Left lung (tissue), 10 donors: ENCODE data around the gene SAMD4B. TPM values are rescaled to one million over a fixed set of nuclear protein-coding genes. Genes with fewer than 3 reads are reported as not detected.

ENCODE experiments used
- ATAC-seq: fragments of 200-7000 bp; cut with Tn5 transposase; one replicate; pipeline ENCODE4 v1.9.1; 2020; ENCODE audit warnings: moderate library complexity
- DNase-seq, 4 donors: peaks; one replicate each; pipeline ENCODE4 v3.0.0-alpha.2; 2013 to 2020
- H3K27ac ChIP-seq, 2 donors: fragments of 200-600 bp; sonication (generic) in 1 of 2; one replicate each; pipeline versions ENCODE4 v1.5.0 to v1.8.0; 2020 to 2021
- H3K27me3 ChIP-seq, 2 donors: fragments of 200-600 bp; sonication (generic) in 1 of 2; one replicate each; pipeline versions ENCODE4 v1.5.0 to v1.8.0; 2020 to 2021
- H3K36me3 ChIP-seq, 2 donors: fragments of 200-600 bp; sonication (generic) in 1 of 2; one replicate each; pipeline versions ENCODE4 v1.5.0 to v1.8.0; 2020 to 2021
- H3K4me1 ChIP-seq, 2 donors: fragments of 200-600 bp; one replicate each; pipeline ENCODE4 v1.8.0; 2021
- H3K4me3 ChIP-seq, 2 donors: fragments of 200-600 bp; sonication (generic) in 1 of 2; one replicate each; pipeline versions ENCODE4 v1.5.0 to v1.8.0; 2020 to 2021; ENCODE audit warnings: mild to moderate bottlenecking in 1 of 2
- H3K9me3 ChIP-seq, 2 donors: fragments of 200-600 bp; sonication (generic) in 1 of 2; one replicate each; pipeline versions ENCODE4 v1.5.0 to v1.8.0; 2020 to 2021
- intact Hi-C, 2 donors: fragments of 100-400 bp; cut with DNase I; formaldehyde crosslinking; loops; one replicate each; pipeline versions ENCODE4 v1.11.2 to v1.14.2; 2022
- polyA plus RNA-seq, 6 donors: library from polyadenylated mRNA; unstranded; fragments of 120-200 nt; gene quantifications; one replicate each; pipeline ENCODE4 v1.2.1, GENCODE V29; 2013; ENCODE audit not compliant: insufficient read length in 6 of 6
- total RNA-seq, 2 donors: library from RNA; stranded (reverse); fragmentation: NEBNext Ultra II Directional; extraction: Animal tissue kit (Norgen Biotek cat#: 25700); gene quantifications; one replicate each; pipeline ENCODE4 v1.2.1, GENCODE V29; 2021
- TF ChIP-seq, protein P1 (sequence below), 2 donors: fragments of 200-600 bp; sonication (generic) in 1 of 2; IDR thresholded peaks; one replicate each; pipeline versions ENCODE4 v1.5.0 to v1.8.0; 2021; ENCODE audit warnings: antibody characterized with exemption in 2 of 2
- donor health status: DM: no; HTN: yes; CAD: no.
- donor health status: DM: no; HTN: no; CAD: no.

Gene SAMD4B
- total and polyA plus RNA-seq, 8 donors, result 74.1 to 127 (median 107) TPM

DNA sequence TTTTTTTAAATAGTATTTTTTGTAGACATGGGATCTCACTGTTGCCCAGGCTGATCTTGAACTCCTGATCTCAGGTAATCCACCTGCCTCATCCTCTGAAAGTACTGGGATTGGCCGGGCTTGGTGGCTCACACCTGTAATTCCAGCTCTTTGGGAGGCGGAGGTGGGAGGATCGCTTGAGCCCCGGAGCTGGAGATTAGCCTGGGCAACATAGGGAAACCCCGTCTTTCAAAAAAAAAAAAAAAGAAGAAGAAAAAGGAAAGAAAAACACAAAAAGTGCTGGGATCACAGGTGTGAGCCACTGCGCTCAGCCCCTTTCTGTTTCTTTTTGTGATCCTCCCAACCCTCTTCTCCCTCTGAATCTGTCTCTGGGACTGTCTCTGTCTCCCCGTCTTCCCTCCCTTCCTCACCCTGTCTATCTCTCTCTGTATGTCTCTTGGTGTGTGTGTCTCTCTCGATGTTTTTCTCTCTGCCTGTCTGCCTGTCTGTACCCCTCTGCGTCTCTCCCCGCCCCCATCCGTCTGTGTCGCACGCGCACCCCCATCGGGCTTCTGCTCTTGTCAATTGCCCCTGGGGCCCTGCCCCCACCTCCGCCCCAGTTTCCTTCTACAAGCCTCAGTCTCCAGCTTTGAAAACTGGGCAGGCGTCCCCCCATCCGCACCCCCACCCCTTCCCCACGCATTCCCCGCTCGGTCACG is 63.9 kb downstream of the SAMD4B start:
- H3K9me3 ChIP-seq, result no peaks in the 10 kb centered on the region
- no peaks in the 10 kb centered on the region for H3K27me3 ChIP-seq
- TF ChIP-seq, protein P1, sequence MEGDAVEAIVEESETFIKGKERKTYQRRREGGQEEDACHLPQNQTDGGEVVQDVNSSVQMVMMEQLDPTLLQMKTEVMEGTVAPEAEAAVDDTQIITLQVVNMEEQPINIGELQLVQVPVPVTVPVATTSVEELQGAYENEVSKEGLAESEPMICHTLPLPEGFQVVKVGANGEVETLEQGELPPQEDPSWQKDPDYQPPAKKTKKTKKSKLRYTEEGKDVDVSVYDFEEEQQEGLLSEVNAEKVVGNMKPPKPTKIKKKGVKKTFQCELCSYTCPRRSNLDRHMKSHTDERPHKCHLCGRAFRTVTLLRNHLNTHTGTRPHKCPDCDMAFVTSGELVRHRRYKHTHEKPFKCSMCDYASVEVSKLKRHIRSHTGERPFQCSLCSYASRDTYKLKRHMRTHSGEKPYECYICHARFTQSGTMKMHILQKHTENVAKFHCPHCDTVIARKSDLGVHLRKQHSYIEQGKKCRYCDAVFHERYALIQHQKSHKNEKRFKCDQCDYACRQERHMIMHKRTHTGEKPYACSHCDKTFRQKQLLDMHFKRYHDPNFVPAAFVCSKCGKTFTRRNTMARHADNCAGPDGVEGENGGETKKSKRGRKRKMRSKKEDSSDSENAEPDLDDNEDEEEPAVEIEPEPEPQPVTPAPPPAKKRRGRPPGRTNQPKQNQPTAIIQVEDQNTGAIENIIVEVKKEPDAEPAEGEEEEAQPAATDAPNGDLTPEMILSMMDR (IDR thresholded peaks at IDR 0.05), result no peak
- peaks cover 26 to 62% of the 10 kb centered on the region in 2 donors for H3K4me1 ChIP-seq
- intact Hi-C loops, result no loop called here
- peak overlapping the region; percentile 98 to 100 for H3K27ac ChIP-seq
- peak overlapping the region; percentile 99 to 100 for H3K4me3 ChIP-seq
- no peak for ATAC-seq
- no peak for DNase-seq
- H3K36me3 ChIP-seq, result peaks cover 9 to 21% of the 10 kb centered on the region in 2 donors

DNA sequence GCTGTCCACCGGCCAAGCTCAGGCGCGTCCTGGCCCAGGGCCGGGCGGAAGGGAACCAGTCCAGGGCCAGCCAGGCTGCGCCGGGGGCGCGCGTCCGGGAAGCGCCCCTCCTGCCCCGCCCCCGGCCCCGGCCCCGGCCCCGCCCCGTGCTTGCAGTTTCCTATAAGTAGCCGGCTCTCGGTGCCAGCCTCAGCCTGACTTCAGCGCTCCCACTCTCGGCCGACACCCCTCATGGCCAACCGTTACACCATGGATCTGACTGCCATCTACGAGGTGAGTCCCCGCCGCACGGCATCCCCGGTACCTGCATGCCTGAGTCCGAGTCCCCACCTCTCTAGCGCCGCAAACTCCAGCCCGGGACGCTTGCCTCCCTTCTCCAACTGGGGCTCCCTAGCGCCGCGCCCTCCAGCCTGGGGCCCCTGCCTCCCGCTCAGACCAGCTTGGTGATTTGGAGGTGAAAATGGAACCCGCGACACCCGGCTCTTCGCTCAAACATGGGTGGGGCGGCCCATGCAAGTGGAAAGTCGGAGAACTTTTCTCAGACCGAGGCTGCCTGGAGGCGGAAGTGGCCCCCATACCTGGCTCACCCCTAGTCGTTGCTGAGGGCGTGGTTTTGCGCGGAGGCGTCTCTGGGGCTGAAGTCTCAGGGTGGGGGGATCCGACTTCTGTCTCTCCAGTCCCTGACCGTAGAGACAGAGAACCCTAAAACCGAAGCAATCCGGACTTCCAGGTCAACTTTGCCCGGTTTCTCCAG is 64.6 kb downstream of the SAMD4B start, which contains the start of gene ZFP36:
Gene ZFP36, plus strand, starts transcription at position 192 of the 754 bp plus-strand sequence. Its CDS starts 58 bp downstream, at position 250.
- intact Hi-C loops, result no loop called here

GRCh38 chr19:39407410-39407659 is 65.1 kb downstream of the SAMD4B start:
- ATAC-seq (no peak), DNase-seq (no peak)
- Histone ChIP-seq H3K27ac (peak overlapping the region; percentile 98 to 100), H3K4me3 (peak overlapping the region; percentile 99 to 100), H3K36me3 (peaks cover 9 to 21% of the 10 kb centered on the region in 2 donors), H3K9me3 (no peaks in the 10 kb centered on the region), H3K4me1 (peaks cover 19 to 58% of the 10 kb centered on the region in 2 donors), H3K27me3 (no peaks in the 10 kb centered on the region)
- TF ChIP-seq, protein P1 (IDR thresholded peaks at IDR 0.05), result no peak
- intact Hi-C loops, result no loop called here

More for the DNA sequence above, 64.6 kb downstream of the SAMD4B start, which contains the start of gene ZFP36:
- DNase-seq (peak; percentile 86 to 96 (median 89)), ATAC-seq (peak; percentile 28)
- TF ChIP-seq, protein P1 (IDR thresholded peaks at IDR 0.05), result no peak
- Histone ChIP-seq H3K9me3 (no peaks in the 10 kb centered on the region), H3K4me3 (peak within 1 kb of the TSS; percentile 99 to 100), H3K27me3 (no peaks in the 10 kb centered on the region), H3K27ac (peak within 1 kb of the TSS; percentile 98 to 100), H3K4me1 (peaks cover 24 to 62% of the 10 kb centered on the region in 2 donors), H3K36me3 (peaks cover 9 to 21% of the 10 kb centered on the region in 2 donors)

- peak overlapping the region; percentile 99 to 100 for H3K4me3 ChIP-seq
- peaks cover 9 to 21% of the 10 kb centered on the region in 2 donors for H3K36me3 ChIP-seq
- peaks cover 0 to 4% of the 10 kb centered on the region in 2 donors for H3K27me3 ChIP-seq
- H3K27ac ChIP-seq, result peak overlapping the region; percentile 98 to 100
- no peaks in the 10 kb centered on the region for H3K9me3 ChIP-seq
- peak in 3 of 4 donors; percentile 62 to 87 (median 74) for DNase-seq
- peaks cover 16 to 58% of the 10 kb centered on the region in 2 donors for H3K4me1 ChIP-seq
- TF ChIP-seq, protein P1 (IDR thresholded peaks at IDR 0.05), result no peak
- intact Hi-C loops, result no loop called here
- no peak for ATAC-seq
Observed at GRCh38 chr19:39407660-39408391, 65.6 kb downstream of the SAMD4B start.
